Measurements from ENCODE around the gene NEIL1.
"Not testable (repeated sequence)": the region's sequence is repeated elsewhere in the genome, so short reads cannot be mapped to it uniquely, and the experiment has no call there.

Gene NEIL1

DNA sequence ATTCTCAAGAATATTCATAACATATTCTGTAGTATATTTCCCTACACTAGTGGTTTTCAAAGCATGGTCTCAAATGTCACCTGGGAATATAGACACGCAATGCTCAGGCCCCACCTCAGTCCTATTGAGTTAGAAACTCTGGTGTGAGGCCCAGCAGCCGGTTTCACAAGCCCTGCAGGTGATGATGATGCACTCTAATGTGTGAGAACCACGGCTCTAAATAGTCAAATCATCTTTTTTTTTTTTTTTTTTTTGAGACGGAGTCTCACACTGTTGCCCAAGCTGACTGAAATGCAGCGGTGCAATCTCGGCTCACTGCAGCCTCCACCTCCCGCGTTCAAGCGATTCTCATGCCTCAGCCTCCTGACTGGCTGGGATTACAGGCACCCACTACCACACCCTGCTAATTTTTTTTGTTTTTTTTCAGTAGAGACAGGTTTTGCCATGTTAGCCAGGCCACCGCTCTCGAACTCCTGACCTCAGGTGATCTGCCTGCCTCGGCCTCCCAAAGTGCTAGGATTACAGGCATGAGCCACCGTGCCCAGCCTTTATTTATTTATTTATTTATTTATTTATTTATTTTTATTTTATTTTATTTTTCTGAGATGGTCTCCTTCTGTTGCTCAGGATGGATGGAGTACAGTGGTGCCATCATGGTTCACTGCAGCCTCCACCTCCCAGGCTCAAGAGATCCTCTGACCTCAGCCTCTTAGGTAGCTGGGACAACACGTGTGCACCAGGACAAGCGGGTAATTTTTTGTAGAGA lies 13.0 kb upstream of the NEIL1 start:
- DNase-seq (ENCODE audit: low spot score), result not testable (repeated sequence)

- DNase-seq (ENCODE audit: low spot score), result peak; percentile 29
Measured at GRCh38 chr15:75335313-75335704, 11.5 kb upstream of the NEIL1 start.

DNA sequence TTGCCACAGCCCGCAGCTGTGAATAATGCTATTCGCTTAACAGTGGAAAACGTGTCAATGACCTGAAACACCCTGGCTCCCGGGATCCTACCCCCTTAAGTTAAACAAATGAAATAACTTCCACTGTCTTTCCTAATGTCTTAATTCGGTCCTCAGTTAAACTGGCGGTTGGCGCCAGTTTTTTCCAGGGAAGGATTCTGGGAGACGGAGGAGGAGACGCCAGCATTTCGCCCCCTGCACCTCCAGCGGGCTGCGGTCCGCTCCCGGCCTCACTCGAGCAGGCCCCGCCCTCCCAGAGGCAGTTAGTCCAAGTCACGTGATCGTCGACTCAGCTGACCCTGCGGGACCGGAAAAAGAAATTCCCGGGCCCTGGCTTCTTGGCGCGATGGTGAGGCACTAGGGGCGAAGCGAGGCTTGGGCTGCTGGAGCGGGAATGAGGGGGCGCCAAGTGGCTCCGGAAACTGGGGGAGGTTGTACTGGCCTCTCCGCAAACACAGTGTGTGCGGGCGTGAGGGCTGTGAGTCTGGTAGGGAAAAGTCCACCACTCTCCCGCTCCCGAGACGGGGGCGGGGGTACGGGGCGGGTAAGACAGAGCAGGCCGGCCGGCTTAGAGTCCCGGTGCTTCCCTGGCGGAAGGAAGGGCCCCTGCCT lies 11.0 kb upstream of the NEIL1 start, which contains the start of gene COMMD4:
COMMD4 (plus strand) TSS at position 359 of the 651 bp plus-strand sequence; CDS start at position 386, 27 bp downstream.
- peak; percentile 86 for DNase-seq (ENCODE audit: low spot score)

DNA sequence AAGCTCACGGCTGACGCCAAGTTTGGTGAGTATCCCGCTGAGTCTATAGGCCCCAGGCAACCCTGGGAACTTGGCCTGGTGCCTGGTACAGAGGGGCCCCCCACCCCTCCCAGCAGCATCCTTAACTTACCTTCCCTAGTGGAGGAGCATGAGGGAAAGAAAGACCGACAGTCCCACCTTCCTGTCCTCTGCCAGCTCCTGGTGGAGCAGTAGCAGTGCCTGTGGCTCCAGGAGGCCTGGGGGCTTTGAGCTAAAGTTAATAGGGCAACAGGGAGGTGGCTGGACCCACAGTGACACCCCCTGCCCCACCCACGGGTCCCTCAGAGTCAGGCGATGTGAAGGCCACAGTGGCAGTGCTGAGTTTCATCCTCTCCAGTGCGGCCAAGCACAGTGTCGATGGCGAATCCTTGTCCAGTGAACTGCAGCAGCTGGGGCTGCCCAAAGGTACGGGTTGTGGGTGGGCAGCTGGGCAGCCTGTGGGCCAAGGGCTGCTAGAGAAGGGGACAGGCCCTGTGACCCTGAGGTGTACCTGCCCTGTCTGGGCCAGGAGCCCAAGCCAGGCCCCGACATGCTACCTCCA lies 8.1 kb upstream of the NEIL1 start:
- DNase-seq (ENCODE audit: low spot score), result no peak

DNA sequence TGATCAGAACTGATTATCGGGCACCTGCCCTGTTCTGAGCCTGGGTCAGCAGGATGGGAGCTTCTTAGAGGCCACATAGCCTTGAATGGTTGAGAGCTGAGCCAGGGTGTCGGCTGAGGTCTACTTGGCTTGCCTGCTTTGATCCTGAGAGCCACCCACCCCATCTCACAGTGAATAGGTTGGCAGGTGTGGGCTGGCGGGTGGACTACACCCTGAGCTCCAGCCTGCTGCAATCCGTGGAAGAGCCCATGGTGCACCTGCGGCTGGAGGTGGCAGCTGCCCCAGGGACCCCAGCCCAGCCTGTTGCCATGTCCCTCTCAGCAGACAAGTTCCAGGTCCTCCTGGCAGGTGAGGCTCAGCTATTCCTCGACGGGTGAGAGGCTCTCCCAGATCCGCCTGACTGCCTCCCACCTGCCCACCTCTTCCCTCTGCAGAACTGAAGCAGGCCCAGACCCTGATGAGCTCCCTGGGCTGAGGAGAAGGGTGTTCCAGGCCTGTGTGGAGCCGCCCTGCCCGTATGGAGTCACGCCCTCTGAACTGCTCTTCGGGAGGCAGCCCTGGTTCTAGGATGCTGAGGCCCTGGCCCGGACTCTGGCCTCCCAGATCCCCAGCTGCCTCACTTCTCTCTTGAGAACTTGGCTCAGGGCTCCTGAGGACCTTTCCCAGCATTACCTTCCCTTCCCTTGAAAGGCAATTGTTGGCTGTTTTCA lies 7.2 kb upstream of the NEIL1 start:
- no peak for DNase-seq (ENCODE audit: low spot score)

- DNase-seq (ENCODE audit: low spot score), result no peak
Measured at GRCh38 chr15:75342221-75342620, 4.6 kb upstream of the NEIL1 start.

GRCh38 chr15:75343953-75344352 lies 2.9 kb upstream of the NEIL1 start:
- not testable (repeated sequence) for DNase-seq (ENCODE audit: low spot score)

- DNase-seq (ENCODE audit: low spot score), result no peak
Measured at GRCh38 chr15:75347222-75348033, 589 bp downstream of the NEIL1 start.

DNA sequence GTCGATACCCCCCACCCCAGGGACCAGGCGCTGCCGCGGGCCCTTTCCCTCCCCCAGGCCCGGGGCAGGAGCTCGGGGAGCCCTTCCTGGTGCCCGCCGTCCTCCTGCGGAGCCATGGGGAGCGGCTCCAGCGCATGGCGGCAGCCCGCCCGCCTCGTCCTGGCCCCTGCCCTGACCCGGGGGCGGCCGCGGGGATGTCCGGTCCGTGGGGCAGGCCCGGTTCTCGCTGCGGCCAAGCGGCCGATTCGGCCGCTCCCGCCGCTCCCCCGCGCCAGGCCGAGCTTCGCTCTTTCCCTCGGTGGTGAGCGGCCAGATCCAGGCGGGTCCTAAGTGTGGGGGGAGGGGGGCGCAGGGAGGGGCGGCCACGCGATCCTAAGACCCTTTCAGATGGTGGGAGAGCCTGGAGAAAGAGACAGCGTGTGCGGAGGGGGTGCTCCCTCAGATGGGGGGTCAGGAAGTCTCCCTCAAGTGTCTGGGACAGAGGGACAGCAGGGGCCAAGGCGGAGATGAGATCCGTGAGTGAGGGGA lies 1.3 kb downstream of the NEIL1 start:
- DNase-seq (ENCODE audit: low spot score), result no peak

GRCh38 chr15:75348562-75349350 lies 1.9 kb downstream of the NEIL1 start:
- DNase-seq (ENCODE audit: low spot score), result no peak

DNA sequence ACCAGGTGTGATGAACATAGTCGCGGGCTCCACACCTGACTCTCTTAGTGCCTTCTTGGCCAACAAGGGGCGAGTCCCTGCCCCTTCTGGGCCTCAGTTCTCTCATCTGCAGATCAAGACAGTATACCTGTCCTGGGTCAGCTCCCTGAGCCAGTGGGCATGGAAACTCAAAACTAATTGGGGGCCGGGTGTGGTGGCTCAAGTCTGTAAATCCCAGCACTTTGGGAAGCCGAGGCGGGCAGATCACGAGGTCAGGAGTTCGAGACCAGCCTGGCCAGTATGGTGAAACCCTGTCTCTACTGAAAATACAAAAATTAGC lies 2.5 kb downstream of the NEIL1 start:
- DNase-seq (ENCODE audit: low spot score), result not testable (repeated sequence)

DNA sequence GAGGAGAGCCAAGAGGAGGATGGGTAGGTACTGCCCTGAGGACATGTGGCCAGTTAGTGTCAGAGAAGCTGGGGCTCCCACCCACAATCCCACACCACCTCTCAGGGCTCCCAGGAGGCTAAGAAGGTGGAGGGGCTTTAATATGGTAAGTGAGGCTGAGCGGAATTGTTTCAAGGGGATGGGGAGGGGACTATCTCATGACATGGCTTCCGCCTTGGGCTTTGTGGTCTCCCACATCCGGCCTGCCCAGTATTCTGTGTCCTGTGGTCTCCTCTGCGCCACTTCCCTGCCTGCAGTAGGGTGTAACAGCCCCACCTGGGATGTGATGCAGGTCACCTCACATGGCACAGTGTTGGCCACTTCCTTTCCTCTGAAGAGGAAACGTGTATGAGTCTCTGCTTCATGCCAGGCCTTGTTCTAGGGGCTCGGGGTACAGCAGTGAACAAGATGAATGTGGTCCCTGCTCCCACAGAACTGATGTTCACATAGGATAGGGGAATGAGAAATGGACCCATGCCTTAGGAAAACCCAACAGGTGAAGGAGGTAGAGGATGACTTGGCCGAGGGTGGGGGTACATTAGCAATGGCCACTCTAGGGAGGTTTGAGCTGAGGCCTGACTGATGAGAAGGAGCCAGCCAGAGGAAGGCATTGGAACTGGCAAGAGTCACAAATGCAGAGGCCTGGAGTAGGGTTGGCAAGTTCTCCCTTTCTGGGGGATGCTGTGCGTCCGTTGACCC lies 3.2 kb downstream of the NEIL1 start:
- DNase-seq (ENCODE audit: low spot score), result no peak

DNA sequence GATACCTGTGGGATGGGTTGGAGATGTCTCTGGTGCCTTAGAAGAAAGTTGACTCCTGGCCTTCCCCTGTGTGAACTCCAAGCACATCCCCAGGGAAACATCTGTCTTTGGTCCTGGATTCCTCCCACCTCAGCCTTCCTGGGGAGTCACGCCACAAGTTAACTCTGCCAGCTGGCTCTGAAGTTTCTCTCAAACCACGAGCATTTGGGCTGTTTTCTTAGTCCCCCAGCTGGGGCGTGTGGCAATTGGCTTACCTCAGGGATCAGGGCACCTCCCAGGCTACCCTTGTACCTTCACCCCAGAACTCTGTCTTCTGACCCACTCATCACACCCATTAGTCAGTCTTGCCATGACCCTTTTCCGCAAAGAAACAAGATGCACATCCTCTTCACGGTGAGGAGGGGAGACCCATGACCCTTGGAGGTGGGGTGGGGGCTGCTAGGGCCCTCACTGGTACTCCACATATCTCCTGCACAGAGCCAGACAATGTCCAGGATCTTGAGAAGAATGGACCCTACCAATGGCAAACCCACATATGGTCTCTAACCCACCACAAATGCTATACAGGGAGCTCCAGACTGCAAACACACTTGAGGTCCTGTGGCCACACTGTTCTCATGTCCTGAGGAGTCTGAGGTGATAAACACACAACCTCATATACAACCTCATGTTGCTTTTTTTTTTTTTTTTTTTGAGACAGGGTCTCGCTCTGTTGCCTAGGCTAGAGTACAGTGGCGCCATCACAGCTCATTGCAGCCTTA lies 3.9 kb downstream of the NEIL1 start:
- no peak for DNase-seq (ENCODE audit: low spot score)

DNA sequence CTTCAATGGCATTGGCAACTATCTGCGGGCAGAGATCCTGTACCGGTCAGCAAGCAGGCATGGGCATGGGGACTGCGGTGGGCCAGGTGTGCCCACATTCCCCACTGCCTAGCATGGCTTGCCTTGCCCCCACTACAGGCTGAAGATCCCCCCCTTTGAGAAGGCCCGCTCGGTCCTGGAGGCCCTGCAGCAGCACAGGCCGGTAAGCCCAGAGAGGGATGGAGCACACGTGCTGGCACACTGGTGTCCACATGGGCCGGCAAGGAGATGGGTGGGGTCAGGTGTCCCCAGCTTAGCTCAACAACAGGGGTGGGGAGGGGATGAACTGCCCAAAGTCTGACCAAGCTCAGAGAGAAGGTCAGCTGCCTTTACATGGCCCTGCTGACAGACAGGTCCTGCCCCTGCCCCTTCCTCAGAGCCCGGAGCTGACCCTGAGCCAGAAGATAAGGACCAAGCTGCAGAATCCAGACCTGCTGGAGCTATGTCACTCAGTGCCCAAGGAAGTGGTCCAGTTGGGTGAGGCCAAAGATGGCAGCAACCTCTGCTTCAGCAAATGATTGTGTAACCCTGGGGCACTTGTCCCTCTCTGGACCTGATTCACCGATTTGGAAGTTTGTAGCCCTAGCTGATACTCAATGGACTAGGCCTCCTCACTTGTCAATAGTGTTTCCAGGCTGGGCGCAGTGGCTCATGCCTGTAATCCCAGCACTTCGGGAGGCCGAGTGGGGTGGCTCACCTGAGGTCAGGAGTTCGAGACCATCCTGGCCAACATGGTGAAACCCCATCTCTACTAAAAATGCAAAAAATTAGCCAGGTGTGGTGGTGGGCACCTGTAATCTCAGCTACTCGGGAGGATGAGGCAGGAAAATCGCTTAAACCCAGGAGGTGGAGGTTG lies 5.6 kb downstream of the NEIL1 start:
- no peak for DNase-seq (ENCODE audit: low spot score)

- DNase-seq (ENCODE audit: low spot score), result no peak
Measured at GRCh38 chr15:75353604-75354003, 6.8 kb downstream of the NEIL1 start.

GRCh38 chr15:75354454-75354853 lies 7.6 kb downstream of the NEIL1 start:
- DNase-seq (ENCODE audit: low spot score), result no peak

- no peak for DNase-seq (ENCODE audit: low spot score)
Measured at GRCh38 chr15:75355369-75355768, 8.5 kb downstream of the NEIL1 start.

DNA sequence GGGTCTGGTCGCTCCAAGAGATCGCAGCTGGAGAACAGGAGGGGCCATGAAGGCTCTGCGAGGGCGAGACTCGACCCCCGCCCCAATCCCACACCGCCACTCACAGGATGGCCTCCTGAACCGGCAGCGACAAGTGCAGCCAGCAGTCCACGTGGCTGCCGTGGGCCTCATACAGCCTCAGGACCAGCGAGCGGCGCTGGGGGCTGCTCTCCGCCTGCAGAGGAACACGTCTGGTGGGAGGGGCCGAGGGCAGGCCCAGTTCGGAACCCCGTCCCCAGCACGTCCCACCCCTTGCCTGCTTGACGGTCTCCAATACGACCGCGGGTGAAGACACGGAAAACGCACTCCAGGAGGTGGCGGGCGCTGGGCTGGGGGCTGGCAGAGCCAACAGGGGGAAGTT lies 9.2 kb downstream of the NEIL1 start:
- DNase-seq (ENCODE audit: low spot score), result no peak

Data from hematopoietic multipotent progenitor cell treated with erythropoietin and hydrocortisone succinate and interleukin-3 and kit ligand, for 17 days (in vitro differentiated cells).